OCI-LY1 (cell line): ENCODE data around the gene TAX1BP1.

Experiments used
- EZH2 ChIP-seq: fragments of 200-600 bp; sonication (generic), shearing (Covaris generic); IDR thresholded peaks from 2 replicates; pipeline ENCODE4 v1.8.0; 2017; ENCODE audit warnings: borderline replicate concordance, mixed run types, mild to moderate bottlenecking, antibody characterized with exemption, low read length, moderate library complexity, mixed read lengths
- TF ChIP-seq, protein P1 (sequence below): fragments of 200-600 bp; sonication (generic), shearing (Covaris generic); IDR thresholded peaks from 2 replicates; pipeline ENCODE4 v1.5.1; 2017; ENCODE audit warnings: mild to moderate bottlenecking, antibody characterized with exemption, low read length, moderate library complexity, mixed read lengths

DNA sequence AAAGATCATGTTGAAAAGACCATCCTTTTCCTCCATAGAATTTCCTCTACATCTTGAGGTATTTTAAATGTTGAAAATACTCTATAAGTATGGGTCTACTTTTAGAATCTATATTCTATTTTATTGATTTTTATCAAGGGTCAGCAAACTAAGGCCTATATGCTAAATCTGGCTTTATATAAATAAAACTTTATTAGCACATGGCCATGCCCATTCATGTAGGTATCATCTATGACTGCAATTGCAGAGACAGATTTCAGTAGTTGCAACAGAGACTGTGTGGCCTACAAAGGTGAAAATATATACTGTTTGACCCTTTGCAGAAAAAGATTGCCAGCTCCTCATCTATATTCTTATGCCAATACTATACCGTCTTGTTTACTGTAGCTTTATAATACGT lies 72.7 kb downstream of the TAX1BP1 start:
- TF ChIP-seq, protein P1, sequence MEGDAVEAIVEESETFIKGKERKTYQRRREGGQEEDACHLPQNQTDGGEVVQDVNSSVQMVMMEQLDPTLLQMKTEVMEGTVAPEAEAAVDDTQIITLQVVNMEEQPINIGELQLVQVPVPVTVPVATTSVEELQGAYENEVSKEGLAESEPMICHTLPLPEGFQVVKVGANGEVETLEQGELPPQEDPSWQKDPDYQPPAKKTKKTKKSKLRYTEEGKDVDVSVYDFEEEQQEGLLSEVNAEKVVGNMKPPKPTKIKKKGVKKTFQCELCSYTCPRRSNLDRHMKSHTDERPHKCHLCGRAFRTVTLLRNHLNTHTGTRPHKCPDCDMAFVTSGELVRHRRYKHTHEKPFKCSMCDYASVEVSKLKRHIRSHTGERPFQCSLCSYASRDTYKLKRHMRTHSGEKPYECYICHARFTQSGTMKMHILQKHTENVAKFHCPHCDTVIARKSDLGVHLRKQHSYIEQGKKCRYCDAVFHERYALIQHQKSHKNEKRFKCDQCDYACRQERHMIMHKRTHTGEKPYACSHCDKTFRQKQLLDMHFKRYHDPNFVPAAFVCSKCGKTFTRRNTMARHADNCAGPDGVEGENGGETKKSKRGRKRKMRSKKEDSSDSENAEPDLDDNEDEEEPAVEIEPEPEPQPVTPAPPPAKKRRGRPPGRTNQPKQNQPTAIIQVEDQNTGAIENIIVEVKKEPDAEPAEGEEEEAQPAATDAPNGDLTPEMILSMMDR = no peak
- TF ChIP-seq EZH2 = no peak
